GM19452 (cell line): Measurements from ENCODE around the gene NUMB.

Experiments
- ATAC-seq: cut with Tn5 transposase; IDR thresholded peaks from one replicate; pipeline ENCODE4 v1.9.1; 2021; ENCODE audit not compliant: unreplicated experiment

NUMB gene

GRCh38 chr14:73293782-73294781, 164.3 kb downstream of the NUMB start:
- no peak for ATAC-seq

DNA sequence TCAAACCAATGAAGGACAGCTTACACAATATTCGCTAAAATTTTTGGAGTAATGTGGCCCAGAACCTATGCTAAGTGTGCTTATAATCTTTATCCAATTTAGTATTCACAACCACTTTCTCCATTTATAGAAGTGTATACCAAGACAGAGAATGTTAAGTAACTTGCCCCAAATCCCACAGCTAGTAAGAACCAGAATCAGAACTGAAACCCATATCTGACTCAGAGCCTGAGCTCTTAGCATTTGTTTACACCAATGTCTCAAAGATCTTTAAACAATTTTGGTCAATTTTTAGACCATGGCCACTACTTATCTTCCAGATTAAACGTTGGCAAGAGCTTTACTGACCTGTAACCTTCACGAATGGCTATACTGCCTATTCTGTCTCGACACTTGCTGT, 168.1 kb downstream of the NUMB start:
- peak; percentile 85 for ATAC-seq

GRCh38 chr14:73289729-73290128, 168.6 kb downstream of the NUMB start:
- ATAC-seq: no peak

DNA sequence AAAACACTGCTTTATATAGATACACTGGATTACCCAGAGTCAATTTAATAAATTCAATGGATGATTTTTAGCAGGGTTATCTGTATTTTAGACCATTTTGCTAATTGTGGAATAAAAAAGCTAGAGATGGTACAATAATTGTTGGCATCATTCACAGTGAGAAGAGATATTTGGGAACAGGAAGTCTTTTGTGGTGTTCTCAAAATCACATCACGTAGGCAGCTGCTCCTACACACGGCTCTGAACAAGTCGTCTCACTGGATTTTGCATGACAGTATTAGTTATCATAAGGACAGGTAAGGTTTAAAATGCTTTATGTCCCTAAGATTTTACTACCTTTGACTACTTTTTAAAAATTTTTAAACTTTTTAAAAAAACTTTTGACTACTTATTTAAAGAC, 169.0 kb downstream of the NUMB start:
- no peak for ATAC-seq

- ATAC-seq: no peak
Measured at GRCh38 chr14:73287071-73287470, 171.3 kb downstream of the NUMB start.

- no peak for ATAC-seq
Measured at GRCh38 chr14:73286598-73286997, 171.7 kb downstream of the NUMB start.

- no peak for ATAC-seq
Measured at GRCh38 chr14:73285979-73286378, 172.4 kb downstream of the NUMB start.

GRCh38 chr14:73283608-73284379, 174.6 kb downstream of the NUMB start:
- ATAC-seq: no peak

DNA sequence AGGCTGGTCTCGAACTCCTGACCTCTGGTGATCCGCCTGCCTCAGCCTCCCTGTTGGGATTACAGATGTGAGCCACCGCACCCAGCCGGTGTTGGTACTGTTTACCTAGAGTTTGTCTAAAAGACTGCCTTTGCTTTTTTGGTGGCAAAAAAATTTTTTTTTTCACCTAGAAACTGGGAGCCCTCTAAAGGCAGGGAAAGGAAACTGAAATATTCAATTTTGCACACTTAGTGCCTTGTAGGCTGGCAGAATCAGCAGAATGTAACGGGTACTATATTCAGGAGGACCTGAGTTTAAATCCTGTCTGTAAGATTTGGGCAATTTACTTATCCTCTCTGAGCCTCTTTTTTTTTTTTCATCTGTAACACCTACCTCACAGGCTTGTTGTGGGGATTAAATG, 177.4 kb downstream of the NUMB start:
- no peak for ATAC-seq

DNA sequence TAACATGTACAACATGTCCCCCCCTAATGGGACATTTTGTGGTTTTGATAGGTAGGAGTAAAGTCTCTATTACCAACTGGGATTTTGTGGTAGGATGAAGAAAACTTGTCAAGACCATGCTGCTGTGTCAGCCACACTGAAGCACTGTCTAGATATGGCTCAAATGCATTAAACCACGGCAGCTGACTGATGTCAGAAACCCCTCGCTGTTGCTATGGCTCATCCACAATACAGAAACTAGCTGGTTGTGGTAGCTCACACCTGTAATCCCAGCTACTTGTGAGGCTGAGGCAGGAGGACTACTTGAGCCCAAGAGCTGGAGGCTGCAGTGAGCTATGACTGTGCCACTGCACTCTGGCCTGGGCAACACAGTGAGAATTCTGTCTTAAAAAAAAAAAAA, 181.0 kb downstream of the NUMB start:
- ATAC-seq: no peak

DNA sequence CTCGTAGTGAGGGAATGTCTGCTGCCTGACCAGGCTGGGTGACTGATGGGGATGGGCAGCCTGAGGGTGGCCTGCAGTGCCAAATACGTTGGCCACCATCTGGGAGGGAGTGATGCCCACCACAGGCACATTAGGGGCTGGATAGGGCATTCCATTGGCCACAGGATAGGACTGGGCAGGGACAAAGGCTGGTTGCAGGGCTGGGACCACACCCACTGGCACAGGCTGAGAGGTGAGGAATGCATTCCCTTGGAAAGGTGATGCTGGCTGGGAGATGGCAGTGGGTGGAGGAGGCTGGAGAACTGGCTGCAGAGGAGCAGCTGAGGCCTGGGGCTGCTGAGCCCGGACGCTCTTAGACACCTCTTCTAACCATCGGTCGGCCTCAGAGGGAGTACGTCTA, 181.5 kb downstream of the NUMB start:
- no peak for ATAC-seq

DNA sequence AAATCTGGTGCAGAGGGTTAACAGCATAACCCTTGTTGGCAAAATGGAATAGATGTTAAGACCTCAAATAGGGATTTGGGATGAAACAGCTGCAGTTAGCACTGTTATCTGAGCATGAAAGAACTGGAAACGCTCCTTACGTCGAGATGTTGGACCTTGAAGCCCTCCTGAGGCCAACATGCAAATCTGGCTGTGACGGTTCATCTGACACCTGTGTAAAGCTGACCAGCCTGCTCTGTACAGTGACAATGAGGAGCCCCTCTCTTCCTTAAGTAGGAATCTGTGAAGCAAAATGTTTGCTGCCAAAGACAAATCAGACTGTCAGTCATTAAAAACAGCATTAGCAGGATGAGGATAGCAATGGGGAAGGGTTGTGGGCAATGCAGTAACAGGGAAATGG, 184.5 kb downstream of the NUMB start:
- no peak for ATAC-seq

DNA sequence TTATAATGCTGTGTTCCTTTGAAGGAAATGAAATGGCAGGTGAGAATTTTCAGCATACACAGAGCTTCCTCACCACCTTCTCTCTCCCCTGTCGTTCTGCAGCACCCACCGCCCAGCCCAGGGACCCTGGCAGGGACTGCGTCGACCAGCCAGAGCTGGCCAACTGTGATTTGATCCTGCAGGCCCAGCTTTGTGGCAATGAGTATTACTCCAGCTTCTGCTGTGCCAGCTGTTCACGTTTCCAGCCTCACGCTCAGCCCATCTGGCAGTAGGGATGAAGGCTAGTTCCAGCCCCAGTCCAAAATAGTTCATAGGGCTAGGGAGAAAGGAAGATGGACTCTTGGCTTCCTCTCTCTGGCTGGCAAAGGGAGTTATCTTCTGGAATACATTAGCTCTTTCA, 186.0 kb downstream of the NUMB start:
- ATAC-seq: no peak

GRCh38 chr14:73269729-73270531, 188.4 kb downstream of the NUMB start:
- peak; percentile 72 for ATAC-seq

- no peak for ATAC-seq
Measured at GRCh38 chr14:73267474-73267873, 190.9 kb downstream of the NUMB start.

DNA sequence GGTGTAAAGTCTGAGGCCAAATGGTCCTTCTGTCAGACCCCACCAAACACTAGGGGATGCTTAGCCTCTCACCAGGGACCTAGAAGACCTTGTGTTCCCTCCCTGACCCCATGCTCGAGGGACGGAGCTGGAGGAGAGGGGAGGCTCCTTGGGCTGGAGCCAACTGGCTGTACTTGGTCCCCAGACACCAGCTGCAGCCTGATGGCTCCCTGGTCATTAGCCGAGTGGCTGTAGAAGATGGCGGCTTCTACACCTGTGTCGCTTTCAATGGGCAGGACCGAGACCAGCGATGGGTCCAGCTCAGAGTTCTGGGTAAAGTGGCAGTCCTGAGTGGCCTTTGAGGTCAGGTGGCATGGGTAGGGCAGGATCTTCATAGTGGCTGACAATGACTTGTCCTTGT, 192.0 kb downstream of the NUMB start:
- no peak for ATAC-seq

- no peak for ATAC-seq
Measured at GRCh38 chr14:73265721-73266046, 192.7 kb downstream of the NUMB start.

GRCh38 chr14:73264885-73265720, 193.2 kb downstream of the NUMB start:
- no peak for ATAC-seq

DNA sequence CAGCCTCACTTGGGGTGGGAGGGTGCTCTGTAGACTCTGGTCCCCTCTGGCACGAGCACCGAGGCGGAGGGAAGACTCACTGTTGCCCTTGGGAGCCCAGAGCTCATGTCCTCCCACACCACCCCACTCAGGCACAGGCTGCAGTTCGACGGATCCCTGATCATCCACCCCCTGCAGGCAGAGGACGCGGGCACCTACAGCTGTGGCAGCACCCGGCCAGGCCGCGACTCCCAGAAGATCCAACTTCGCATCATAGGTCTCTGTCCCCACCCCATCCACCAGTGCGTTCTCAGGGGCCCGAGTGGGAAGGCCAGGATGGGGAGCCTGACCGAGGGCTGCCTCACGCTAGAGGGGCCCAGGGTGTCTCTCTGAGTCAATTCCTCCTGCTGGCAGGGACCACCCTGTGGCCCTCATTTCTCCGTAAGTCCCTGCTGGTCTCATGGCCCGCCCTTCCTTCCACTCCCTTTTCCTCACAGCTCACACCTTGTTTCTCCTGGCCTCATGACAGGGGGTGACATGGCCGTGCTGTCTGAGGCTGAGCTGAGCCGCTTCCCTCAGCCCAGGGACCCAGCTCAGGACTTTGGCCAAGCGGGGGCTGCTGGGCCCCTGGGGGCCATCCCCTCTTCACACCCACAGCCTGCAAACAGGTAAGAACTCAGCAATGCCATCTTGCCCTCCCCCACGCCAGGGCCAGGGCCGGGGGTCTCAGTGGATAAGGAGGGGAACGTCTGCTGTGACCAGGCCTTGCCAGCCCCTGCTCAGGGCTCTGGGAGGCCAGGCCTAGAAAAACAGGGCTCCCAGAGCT, 194.1 kb downstream of the NUMB start:
- ATAC-seq: no peak

DNA sequence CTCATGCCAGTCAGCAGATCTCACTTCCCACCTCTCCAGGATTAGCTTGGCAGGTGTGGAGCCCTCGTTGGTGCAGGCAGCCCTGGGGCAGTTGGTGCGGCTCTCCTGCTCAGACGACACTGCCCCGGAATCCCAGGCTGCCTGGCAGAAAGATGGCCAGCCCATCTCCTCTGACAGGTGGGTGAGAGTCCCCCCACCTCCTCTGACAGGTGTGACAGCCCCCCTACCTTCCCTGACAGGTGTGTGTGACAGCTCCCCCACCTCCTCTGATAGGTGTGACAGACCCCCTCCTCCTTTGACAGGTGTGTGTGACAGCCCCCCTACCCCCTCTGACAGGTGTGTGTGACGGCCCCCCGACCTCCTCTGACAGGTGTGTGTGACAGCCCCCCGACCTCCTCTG, 194.7 kb downstream of the NUMB start:
- ATAC-seq: no peak
